Mucosa of stomach (tissue), 1 donor: ENCODE results near the gene TMEM107.
A peak's percentile ranks its signal among the peaks of the same experiment; 100 is the strongest.
"Not testable (repeated sequence)": the region's sequence is repeated elsewhere in the genome, so short reads cannot be mapped to it uniquely, and the experiment has no call there.

Experiments
- H3K27me3 ChIP-seq: one replicate; pipeline ENCODE4 v1.7.0; 2013; ENCODE audit warnings: mild to moderate bottlenecking, low read length; ENCODE audit not compliant: control insufficient read depth, insufficient read depth
- H3K36me3 ChIP-seq: one replicate; pipeline ENCODE4 v1.7.0; 2013; ENCODE audit warnings: low read length; ENCODE audit not compliant: control insufficient read depth, insufficient read depth
- H3K4me1 ChIP-seq: one replicate; pipeline ENCODE4 v1.7.0; 2013; ENCODE audit warnings: mild to moderate bottlenecking, low read length; ENCODE audit not compliant: control insufficient read depth, insufficient read depth
- H3K4me3 ChIP-seq: one replicate; pipeline ENCODE4 v1.7.0; 2013; ENCODE audit warnings: low read length
- H3K9ac ChIP-seq: one replicate; pipeline ENCODE4 v1.7.0; 2013; ENCODE audit warnings: mild to moderate bottlenecking, low read length, moderate library complexity
- H3K9me3 ChIP-seq: one replicate; pipeline ENCODE4 v1.7.0; 2013; ENCODE audit warnings: mild to moderate bottlenecking, low read length, moderate library complexity; ENCODE audit not compliant: control insufficient read depth
- donor health status: Pancreatic carcinoma.

Gene TMEM107

DNA sequence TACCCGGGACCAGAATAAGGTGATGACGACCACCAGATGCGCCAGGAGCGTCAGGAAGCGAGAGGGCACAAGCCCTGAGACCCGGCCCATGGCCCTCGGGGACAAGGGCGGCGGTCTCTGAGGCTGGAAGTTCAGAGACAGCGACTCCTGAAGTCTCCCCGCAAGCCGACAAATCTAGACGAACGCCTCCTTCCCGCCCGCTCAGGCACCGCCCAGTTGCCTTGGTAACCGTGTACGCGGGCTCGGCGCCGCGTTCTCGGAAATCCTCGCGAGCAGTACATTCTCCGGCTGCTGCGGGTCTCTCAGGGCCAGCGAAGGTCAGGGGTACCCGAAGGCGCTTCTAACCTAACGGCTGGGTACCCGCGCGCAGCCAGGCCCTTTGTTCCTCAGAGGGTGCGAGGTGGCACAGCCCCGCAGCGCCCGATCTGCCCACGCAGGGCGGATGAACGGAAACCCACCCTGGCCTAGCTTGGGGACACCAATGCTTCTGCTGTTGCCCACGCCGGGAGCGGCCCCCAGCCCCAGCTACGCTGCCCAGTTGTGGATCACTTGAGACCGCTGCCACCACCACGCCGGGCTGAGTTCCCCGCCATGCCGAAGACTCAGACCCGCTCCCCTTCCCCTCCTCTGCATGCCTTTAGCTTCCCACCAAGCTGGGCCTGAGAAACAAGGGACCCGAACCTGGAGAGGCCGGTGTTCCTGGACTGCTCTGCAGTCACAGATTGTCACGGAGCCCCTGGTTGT is at the start of gene TMEM107:
Gene TMEM107, minus strand, starts transcription at position 184 of the 744 bp plus-strand sequence. Its CDS starts 94 bp downstream, at position 90.
- Histone ChIP-seq H3K4me3 (peak within 1 kb of the TSS; percentile 77), H3K9ac (peak within 1 kb of the TSS; percentile 71), H3K4me1 (peaks cover 28% of the 10 kb centered on the region), H3K9me3 (no peaks in the 10 kb centered on the region), H3K36me3 (no peaks in the 10 kb centered on the region), H3K27me3 (no peaks in the 10 kb centered on the region)

DNA sequence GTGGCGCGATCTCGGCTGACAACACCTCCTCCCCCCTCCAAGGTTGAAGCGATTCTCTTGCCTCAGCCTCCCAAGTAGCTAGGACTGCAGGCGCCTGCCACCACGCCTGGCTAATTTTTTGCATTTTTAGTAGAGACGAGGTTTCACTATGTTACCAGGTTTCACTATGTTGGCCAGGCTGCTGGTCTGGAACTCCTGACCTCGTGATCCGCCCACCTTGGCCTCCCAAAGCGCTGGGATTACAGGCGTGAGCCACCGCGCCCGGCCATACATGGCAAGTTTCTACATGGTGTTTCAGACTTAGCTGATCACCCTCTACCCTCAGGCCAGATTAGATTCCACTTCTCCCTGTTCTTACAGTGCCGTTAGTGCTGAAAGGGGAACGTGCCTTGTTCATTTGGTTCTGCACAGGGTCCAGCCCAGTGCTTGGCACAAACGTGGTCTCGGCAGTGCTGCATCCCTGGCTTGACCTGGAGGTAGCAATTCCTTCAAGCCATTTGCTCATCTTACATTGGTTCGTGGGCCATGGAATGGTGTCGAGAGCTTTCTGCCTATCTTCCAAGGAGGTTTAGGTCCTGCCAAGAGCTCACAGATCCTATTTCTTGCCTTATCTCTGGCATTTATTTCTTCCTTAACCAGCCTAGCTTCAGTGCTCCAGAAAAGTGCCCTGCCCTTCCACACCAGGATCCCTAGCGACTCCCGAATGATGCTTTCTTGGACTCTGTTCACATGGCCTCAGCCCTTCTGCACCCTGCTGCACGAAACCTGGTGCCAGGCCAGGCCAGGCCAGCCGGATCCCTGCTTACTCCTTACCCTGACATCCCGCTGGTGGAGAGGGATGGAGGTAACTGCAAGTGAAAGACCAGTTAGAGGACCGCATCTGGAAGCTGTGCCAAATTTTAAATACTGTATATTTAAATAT is 49.0 kb upstream of the TMEM107 start:
- H3K4me3 ChIP-seq, result no peak overlapping the region
- no peaks in the 10 kb centered on the region for H3K27me3 ChIP-seq
- peaks cover 9% of the 10 kb centered on the region for H3K4me1 ChIP-seq
- H3K9me3 ChIP-seq, result no peaks in the 10 kb centered on the region
- H3K36me3 ChIP-seq, result peaks cover 5% of the 10 kb centered on the region
- no peak overlapping the region for H3K9ac ChIP-seq

DNA sequence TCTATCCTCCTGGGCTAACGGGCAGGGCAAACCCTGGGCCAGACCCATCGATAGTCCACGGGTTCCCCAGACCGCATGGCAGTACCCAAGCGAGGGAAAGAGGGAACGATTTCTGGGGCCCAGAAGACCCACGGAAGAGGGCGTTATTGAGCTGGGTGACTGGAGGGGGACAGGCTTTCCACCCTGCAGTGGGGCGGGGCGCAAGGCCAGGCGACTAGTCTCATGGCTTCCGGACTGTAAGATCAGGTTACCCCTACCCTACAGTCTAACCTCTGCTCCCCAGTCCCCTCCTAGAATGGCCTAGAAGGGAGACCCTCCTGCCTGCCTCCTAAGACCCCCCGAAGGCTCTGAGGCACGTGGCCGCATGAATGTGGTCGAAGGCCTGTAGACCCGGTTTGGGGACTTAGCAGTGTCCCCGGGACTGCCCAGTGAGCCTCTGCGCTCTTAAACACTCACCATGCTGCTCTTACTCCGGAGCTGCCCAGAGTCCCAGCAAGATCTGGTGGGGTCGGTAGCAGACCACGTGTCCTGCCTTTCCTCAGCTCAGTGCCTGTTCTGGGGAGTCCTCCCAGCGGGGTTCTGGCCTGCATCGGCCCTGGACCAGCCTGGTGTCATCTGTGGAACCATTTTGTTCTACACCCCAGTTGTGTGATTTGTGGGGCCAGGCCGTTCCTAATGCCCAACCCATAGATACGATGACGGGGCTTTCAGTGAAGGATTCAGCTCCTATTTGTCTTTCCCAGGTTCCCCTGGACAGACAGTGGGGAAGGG is 47.4 kb upstream of the TMEM107 start:
- Histone ChIP-seq H3K27me3 (no peaks in the 10 kb centered on the region), H3K36me3 (peaks cover 5% of the 10 kb centered on the region), H3K9ac (peak overlapping the region; percentile 91), H3K4me3 (peak overlapping the region; percentile 85), H3K4me1 (peaks cover 9% of the 10 kb centered on the region), H3K9me3 (no peaks in the 10 kb centered on the region)

DNA sequence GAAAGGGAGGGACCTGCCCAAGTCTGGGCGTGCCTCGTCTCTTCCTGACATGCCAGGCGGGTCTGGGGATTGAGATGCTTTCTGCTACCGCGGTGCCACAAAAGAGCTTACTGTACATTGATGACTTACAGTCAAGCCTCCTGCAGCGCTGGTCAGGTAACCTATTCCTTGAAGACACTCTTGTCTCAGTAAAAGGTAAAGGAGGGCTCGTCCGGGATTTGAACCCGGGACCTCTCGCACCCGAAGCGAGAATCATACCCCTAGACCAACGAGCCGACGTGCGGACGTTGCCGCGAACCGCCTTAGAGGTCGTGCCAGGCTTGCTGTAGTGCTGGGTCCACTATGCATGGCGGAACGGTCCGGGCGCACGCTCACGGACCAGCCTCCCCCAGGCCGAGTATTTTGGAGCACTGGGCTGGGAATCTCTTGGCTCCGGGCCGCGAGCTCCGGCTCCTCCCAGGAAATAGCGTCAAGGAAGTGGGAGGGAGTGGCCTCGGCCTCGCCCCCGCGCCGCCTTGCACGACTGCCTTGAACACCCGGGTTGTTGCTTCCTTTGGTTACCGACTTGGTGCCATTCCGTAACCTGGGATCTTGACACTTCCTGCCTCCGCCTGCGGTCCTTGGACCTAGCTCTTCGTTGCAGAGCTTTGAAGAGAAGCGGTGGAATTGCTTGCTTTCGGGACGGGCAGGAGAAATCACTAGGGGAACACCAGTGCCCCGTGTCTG is 46.6 kb upstream of the TMEM107 start:
- Histone ChIP-seq H3K4me3 (peak overlapping the region; percentile 85), H3K4me1 (peaks cover 9% of the 10 kb centered on the region), H3K36me3 (peaks cover under 1% of the 10 kb centered on the region), H3K9ac (peak overlapping the region; percentile 91), H3K27me3 (no peaks in the 10 kb centered on the region), H3K9me3 (no peaks in the 10 kb centered on the region)

DNA sequence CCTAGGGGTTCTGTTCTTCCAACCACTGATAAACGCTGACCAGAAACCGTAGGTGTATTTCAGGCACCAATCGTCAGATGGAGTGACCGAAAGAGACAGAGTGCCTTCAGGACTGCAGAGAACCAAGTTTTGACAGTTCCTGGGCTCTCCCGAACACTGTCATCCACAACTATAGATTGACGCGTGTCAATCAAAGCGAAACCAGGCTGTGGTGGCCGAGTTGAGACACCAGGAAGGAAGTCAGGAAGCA is 46.1 kb upstream of the TMEM107 start:
- Histone ChIP-seq H3K4me1 (peaks cover 9% of the 10 kb centered on the region), H3K36me3 (no peaks in the 10 kb centered on the region), H3K9ac (peak overlapping the region; percentile 91), H3K4me3 (peak overlapping the region; percentile 85), H3K27me3 (no peaks in the 10 kb centered on the region), H3K9me3 (no peaks in the 10 kb centered on the region)

DNA sequence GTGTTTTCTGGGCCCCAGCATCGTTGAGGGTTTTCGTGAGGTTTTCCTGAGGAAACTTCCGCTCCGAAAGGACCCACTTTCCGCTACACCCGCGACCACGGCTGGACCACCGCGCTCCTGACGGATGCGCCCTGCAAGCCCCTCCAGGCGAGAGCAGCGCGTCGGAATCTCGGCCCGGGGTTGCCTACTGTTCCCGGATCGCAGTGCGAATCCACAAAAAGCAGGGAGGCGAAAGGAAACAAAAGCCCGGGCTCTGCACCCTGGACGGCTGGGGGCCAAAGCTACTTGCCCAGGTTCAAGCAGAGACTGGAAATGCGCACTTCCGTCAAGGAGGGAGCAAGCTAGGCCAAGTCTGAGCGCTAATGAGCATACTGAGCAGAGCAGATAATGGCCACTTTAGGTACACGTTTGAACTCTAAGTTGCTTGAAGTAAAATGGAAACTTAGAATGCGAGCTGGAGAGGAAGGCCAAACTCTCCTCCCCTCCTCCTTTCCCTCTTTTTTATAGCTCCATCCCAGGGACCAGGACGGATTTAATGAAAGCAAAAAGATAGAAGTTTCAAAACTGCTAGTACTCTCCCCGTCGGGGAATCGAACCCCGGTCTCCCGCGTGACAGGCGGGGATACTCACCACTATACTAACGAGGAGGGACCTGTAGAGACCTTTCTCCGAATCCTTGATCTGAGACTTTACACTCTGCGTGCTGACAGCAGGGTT is 45.6 kb upstream of the TMEM107 start:
- peak overlapping the region; percentile 85 for H3K4me3 ChIP-seq
- no peaks in the 10 kb centered on the region for H3K27me3 ChIP-seq
- H3K4me1 ChIP-seq, result peaks cover 9% of the 10 kb centered on the region
- H3K9me3 ChIP-seq, result no peaks in the 10 kb centered on the region
- H3K9ac ChIP-seq, result peak overlapping the region; percentile 91
- no peaks in the 10 kb centered on the region for H3K36me3 ChIP-seq

DNA sequence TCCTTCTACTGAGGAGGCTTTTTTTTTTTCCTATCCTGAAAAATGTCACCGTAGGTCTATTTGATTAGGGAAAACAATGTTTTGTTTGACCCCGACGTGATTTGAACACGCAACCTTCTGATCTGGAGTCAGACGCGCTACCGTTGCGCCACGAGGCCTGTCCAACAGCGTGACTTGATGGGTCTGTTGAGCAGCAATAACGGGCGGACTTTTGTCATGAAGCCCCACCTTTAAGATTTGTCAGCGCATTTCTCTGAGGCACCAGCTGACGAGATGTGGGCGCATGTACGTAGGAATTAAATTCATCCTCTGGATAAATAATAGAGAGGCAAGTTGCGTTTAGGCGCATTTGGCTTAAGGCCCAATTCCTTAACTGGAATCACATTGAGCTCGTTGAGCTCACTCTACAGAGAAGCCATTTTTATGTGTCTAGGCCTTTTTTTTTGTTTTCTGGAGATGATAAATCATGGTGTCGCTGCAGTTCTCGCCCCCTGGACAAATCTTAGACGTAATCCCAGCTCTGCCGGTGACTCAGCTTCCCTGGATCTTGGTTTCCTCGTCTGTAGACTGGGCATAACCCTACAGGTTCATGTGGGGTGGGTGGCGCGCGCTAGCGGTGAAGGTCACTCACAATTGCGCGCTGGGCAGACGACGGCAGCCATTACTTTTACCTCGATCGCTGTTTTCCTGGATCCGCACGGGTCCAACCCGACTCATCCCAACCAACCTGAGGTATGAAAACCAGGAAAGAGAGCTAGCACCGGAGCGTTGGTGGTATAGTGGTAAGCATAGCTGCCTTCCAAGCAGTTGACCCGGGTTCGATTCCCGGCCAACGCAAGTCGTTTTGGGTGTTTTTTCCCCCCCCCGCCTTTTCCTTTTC is 44.8 kb upstream of the TMEM107 start:
- H3K36me3 ChIP-seq, result no peaks in the 10 kb centered on the region
- no peaks in the 10 kb centered on the region for H3K9me3 ChIP-seq
- no peaks in the 10 kb centered on the region for H3K27me3 ChIP-seq
- H3K4me1 ChIP-seq, result peaks cover 9% of the 10 kb centered on the region
- H3K4me3 ChIP-seq, result peak overlapping the region; percentile 85
- peak overlapping the region; percentile 91 for H3K9ac ChIP-seq

DNA sequence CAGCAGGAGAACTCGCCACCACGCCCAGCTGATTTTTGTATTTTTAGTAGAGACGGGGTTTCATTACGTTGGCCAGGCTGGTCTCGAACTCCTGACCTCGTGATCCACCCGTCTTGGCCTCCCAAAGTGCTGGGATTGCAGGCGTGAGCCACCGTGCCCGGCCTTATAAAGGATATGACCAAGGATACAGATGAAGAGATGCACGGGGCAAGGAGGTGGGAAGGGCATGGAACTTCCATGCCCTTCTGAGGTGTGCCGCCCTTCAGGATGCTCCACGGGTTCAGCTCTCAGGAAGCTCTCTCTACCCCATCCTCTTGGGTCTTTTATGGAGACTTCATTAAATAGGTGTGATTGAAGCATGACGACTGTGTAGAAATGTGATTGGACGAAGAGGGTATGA is 37.8 kb upstream of the TMEM107 start:
- not testable (repeated sequence) for H3K9ac ChIP-seq, H3K9me3 ChIP-seq, H3K27me3 ChIP-seq, H3K4me3 ChIP-seq, H3K36me3 ChIP-seq
- H3K4me1 ChIP-seq, result peaks cover 13% of the 10 kb centered on the region

DNA sequence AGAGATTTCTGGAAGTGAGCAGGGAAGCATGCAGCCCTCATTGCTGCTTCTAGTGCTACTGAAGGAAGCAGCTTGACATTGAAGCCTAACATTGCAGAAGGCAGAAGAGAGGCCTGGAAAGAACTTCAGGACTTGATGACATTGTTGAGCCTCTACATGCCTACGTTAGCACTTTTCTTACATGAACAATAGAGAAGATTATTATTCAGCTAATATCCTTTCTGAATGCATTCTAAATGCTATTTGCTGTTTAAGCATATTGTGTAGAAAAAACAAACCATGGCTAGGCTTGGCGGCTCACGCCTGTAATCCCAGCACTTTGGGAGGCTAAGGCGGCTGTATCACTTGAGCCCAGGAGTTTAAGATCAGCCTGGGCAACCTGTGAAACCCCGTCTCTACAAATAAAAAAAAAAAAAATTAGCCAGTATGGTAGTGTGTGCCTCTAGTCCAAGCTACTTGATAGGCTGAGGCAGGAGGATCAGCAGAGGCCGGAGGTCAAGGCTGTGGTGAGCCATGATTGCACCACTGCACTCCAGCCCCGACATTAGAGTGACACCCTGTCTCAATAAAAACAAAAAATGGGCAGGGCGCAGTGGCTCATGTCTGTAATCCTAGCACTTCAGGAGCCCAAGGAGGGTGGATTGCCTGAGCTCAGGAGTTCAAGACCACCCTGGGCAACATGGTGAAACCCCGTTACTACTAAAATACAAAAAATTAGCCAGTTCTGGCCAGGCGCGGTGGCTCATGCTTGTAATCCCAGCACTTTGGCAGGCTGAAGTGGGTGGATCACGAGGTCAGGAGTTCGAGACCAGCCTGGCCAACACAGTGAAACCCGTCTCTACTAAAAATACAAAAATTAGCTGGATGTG is 36.4 kb upstream of the TMEM107 start:
- H3K9me3 ChIP-seq, result no peaks in the 10 kb centered on the region
- H3K27me3 ChIP-seq, result no peaks in the 10 kb centered on the region
- H3K9ac ChIP-seq, result no peak overlapping the region
- H3K4me3 ChIP-seq, result no peak overlapping the region
- H3K36me3 ChIP-seq, result no peaks in the 10 kb centered on the region
- peaks cover 13% of the 10 kb centered on the region for H3K4me1 ChIP-seq
